HEK293T (cell line): ENCODE results near the gene CLEC16A.

ENCODE experiments used
- CTCF ChIA-PET: fragments of 350-600 bp; formaldehyde crosslinking; extraction: SDS; loops from one replicate; lab custom pipeline; 2021; ENCODE audit warnings: antibody characterized with exemption, inconsistent platforms; lab: Yijun Ruan, JAX
- POLR2A ChIA-PET: fragments of 350-600 bp; formaldehyde crosslinking; extraction: SDS; loops from one replicate; lab custom pipeline; 2020; ENCODE audit warnings: antibody characterized with exemption, inconsistent platforms; lab: Yijun Ruan, JAX
- DNase-seq: peaks from one replicate; pipeline ENCODE4 v3.0.0; 2012; ENCODE audit warnings: mixed read lengths; ENCODE audit errors: extremely low spot score
- ARNT ChIP-seq: fragments of 450-650 bp; IDR thresholded peaks from 2 replicates; pipeline ENCODE4 v1.6.1; 2017; ENCODE audit warnings: mild to moderate bottlenecking
- BHLHE40 ChIP-seq: fragments of 450-650 bp; IDR thresholded peaks from 2 replicates; pipeline ENCODE4 v1.6.1; 2016; ENCODE audit warnings: mild to moderate bottlenecking, moderate library complexity, borderline replicate concordance
- CTBP1 ChIP-seq: fragments of 450-650 bp; IDR thresholded peaks from 2 replicates; pipeline ENCODE4 v1.6.1; 2016; ENCODE audit warnings: borderline replicate concordance
- ELF4 ChIP-seq: fragments of 450-650 bp; IDR thresholded peaks from 2 replicates; pipeline ENCODE4 v1.6.1; 2017; ENCODE audit warnings: antibody characterized with exemption
- FOXA1 ChIP-seq: fragments of 450-650 bp; IDR thresholded peaks from 2 replicates; pipeline ENCODE4 v1.6.1; 2016; ENCODE audit warnings: mild to moderate bottlenecking
- FOXK2 ChIP-seq: fragments of 450-650 bp; IDR thresholded peaks from 2 replicates; pipeline ENCODE4 v1.6.1; 2016; ENCODE audit warnings: mild to moderate bottlenecking
- FOXM1 ChIP-seq: fragments of 450-650 bp; IDR thresholded peaks from 2 replicates; pipeline ENCODE4 v1.6.1; 2017; ENCODE audit warnings: mild to moderate bottlenecking, borderline replicate concordance
- HDGF ChIP-seq: fragments of 450-650 bp; IDR thresholded peaks from 2 replicates; pipeline ENCODE4 v1.6.1; 2017; ENCODE audit warnings: antibody characterized with exemption, borderline replicate concordance
- L3MBTL2 ChIP-seq: fragments of 450-650 bp; conservative IDR thresholded peaks from 2 replicates; pipeline ENCODE4 v1.6.1; 2016; ENCODE audit warnings: mild to moderate bottlenecking
- LEF1 ChIP-seq: fragments of 450-650 bp; IDR thresholded peaks from 2 replicates; pipeline ENCODE4 v1.6.1; 2017; ENCODE audit warnings: mild to moderate bottlenecking, borderline replicate concordance
- NFRKB ChIP-seq: fragments of 450-650 bp; IDR thresholded peaks from 2 replicates; pipeline ENCODE4 v1.6.1; 2016; ENCODE audit warnings: mild to moderate bottlenecking, moderate library complexity
- SP1 ChIP-seq: fragments of 450-650 bp; IDR thresholded peaks from 2 replicates; pipeline ENCODE4 v1.6.1; 2017
- SUZ12 ChIP-seq: fragments of 450-650 bp; IDR thresholded peaks from 2 replicates; pipeline ENCODE4 v1.6.1; 2016; ENCODE audit warnings: mild to moderate bottlenecking
- TARDBP ChIP-seq: fragments of 450-650 bp; IDR thresholded peaks from 2 replicates; pipeline ENCODE4 v1.6.1; 2016
- ZNF384 ChIP-seq: fragments of 450-650 bp; IDR thresholded peaks from 2 replicates; pipeline ENCODE4 v1.6.1; 2016
- TF ChIP-seq, protein P1 (sequence below): fragments of 450-650 bp; IDR thresholded peaks from 2 replicates; pipeline ENCODE4 v1.6.1; 2016

The CLEC16A gene

DNA sequence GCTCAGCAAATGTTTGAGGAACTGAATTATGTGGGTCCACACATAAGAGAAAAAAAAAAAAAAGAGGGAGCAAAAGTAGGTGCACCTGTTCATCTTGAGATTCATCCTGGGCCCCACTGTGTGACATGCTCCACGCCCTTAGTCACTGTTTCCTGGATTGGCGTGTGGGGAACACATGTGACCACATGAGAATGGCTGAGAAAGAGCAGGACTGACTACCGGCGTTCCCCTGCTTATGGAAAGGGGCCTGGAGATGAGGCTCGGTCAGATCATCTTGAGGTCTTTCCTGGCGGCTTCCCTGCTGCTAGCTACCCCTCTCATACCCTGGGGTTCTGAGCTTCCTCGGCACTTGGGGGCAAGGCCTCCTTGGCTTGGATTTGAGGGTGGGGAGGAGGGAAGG, 6.0 kb upstream of the CLEC16A start:
- ChIA-PET POLR2A (no interaction called here), CTCF (no interaction called here)
- TF ChIP-seq NFRKB: no peak
- TF ChIP-seq, protein P1, sequence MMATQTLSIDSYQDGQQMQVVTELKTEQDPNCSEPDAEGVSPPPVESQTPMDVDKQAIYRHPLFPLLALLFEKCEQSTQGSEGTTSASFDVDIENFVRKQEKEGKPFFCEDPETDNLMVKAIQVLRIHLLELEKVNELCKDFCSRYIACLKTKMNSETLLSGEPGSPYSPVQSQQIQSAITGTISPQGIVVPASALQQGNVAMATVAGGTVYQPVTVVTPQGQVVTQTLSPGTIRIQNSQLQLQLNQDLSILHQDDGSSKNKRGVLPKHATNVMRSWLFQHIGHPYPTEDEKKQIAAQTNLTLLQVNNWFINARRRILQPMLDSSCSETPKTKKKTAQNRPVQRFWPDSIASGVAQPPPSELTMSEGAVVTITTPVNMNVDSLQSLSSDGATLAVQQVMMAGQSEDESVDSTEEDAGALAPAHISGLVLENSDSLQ: no peak
- no peak for TF ChIP-seq L3MBTL2
- no peak for TF ChIP-seq ARNT
- no peak for TF ChIP-seq SP1
- no peak for TF ChIP-seq FOXA1
- no peak for TF ChIP-seq FOXK2
- TF ChIP-seq BHLHE40: no peak
- TF ChIP-seq ZNF384: no peak
- TF ChIP-seq LEF1: no peak
- no peak for DNase-seq

DNA sequence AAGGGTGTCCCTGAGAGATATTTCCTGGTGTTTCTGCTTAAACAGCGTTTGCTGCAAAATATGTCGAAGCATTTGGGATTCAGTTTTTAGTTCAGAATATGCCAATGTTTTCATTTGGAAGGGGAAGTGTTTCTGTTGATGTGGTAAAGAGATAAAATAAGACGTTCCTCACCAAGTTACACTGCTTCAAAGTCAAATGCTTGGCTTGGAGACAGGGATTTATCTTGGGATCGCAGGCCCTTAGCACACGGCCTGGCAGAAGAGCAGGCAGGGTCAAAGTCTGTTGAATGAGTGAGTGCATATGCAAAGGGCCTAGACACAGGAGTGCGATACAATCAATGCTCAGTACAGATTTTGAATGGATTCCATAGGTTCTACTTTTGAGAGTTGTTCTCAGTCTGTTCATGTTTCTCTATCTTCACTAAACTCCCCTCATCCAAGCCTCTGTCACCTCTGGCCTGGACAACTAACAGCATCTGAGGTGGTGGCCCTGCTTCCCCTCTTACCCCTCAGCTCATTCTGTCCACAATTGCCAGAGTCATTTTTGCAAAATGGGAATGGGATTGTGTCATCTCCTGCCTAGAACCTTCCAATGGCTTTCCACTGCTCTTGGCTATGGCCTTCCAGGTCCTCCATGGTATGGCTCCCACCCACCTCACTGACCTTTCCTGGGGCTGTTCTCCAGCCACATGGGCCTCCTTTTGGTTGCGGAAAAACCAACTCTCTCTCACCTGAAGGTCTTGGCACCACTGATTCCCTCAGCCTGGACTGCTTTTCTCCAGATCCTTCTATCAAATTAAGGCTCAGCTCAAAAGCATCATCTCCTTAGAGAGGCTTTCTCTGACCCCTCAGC, 5.3 kb upstream of the CLEC16A start:
- ChIA-PET POLR2A (no interaction called here), CTCF (no interaction called here)
- TF ChIP-seq L3MBTL2: no peak
- TF ChIP-seq, protein P1: no peak
- TF ChIP-seq SUZ12: no peak
- no peak for TF ChIP-seq LEF1
- no peak for TF ChIP-seq FOXA1
- TF ChIP-seq ELF4: no peak
- no peak for TF ChIP-seq FOXK2
- TF ChIP-seq ARNT: no peak
- no peak for TF ChIP-seq CTBP1
- no peak for TF ChIP-seq SP1
- no peak for TF ChIP-seq ZNF384
- no peak for TF ChIP-seq NFRKB
- TF ChIP-seq BHLHE40: no peak
- TF ChIP-seq HDGF: no peak
- no peak for TF ChIP-seq TARDBP
- TF ChIP-seq FOXM1: no peak
- DNase-seq: no peak

DNA sequence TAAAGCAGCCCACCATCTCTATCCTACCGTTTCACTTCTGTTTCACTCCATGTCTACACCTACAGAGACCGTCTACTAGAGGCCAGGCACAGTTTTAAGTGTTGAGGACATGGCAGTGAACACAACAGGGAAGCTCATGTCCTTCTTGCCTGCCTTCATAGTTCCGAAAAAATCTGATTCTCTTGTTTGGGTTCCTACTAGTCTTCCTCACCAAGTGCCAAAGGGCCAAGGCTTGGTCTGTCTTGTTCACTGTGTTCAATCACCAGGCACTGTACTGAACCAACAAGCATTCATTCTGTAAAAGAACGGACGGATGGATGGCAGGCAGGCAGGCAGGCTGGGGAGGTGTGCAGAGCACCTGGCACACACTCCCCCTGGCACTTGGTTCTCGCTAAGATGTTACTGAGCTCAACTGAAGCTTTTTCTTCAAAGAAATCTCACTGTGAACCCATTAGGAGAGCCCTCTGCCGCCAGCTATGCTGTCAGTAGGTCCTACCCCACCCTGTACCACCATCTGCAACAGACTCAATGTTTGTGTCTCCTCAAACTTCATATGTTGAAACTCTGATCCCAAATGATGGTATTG, 4.6 kb upstream of the CLEC16A start:
- TF ChIP-seq TARDBP (no peak), CTBP1 (no peak), HDGF (no peak), ZNF384 (no peak), FOXK2 (no peak), LEF1 (no peak), L3MBTL2 (no peak), FOXM1 (no peak), ELF4 (no peak), BHLHE40 (no peak), FOXA1 (no peak), SUZ12 (no peak), NFRKB (no peak), ARNT (no peak), SP1 (no peak)
- TF ChIP-seq, protein P1: no peak
- POLR2A ChIA-PET: no interaction called here
- DNase-seq: no peak
- CTCF ChIA-PET: interaction anchor here (1.6 kb wide), 1 partner anchor 21 kb away, joined by 5 read pairs; no protein-coding TSS in a partner anchor

DNA sequence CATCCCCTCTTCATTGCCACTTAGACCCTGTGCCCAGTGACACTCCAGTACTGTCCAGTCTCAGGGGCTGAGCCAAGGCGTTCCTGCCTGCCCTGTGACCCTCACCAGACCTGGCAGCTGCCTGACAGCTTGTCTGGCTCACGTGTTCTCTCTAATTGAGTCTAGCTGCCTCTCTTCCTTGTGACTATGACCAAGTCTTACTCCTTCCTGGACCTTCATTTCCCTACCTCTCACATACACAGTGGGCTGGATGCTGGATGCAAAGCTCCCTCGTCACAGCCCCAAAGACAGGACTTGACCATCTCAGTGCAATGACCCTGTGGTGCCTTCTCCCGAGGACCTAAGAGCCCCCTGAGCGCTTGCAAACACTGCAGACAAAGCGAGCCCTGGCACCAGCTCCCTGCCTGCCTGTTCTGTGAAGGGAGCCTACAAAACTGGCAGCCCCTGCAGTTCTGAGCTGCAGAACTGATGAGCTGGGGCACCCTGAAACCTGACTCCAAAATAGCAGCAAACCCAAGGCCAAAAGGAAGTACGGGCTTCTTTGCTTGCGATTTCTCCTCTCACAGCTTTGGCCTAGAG, 3.8 kb upstream of the CLEC16A start:
- POLR2A ChIA-PET: interaction anchor here (1.1 kb wide), 1 partner anchor 197 kb away, joined by 4 read pairs; the partner anchor contains the start of gene NUBP1
- CTCF ChIA-PET: interaction anchor here (1.6 kb wide), 1 partner anchor 22 kb away, joined by 5 read pairs; no protein-coding TSS in a partner anchor
- TF ChIP-seq, protein P1: no peak
- no peak for TF ChIP-seq CTBP1
- TF ChIP-seq FOXA1: no peak
- no peak for TF ChIP-seq ELF4
- no peak for TF ChIP-seq LEF1
- no peak for TF ChIP-seq FOXK2
- no peak for TF ChIP-seq HDGF
- TF ChIP-seq L3MBTL2: no peak
- no peak for TF ChIP-seq ARNT
- TF ChIP-seq SUZ12: no peak
- no peak for TF ChIP-seq SP1
- no peak for DNase-seq
